Testis (tissue), 3 donors: ENCODE results near the gene OSBPL9. TPM values are rescaled to one million over a fixed set of nuclear protein-coding genes. Genes with fewer than 3 reads are reported as not detected.
"Not testable (repeated sequence)": the region's sequence is repeated elsewhere in the genome, so short reads cannot be mapped to it uniquely, and the experiment has no call there.

Source experiments
- DNase-seq: peaks from one replicate; pipeline ENCODE4 v3.0.0-alpha.2; 2019
- H3K27ac ChIP-seq, 2 donors: fragments of 200-600 bp; sonication (generic); one replicate each; pipeline ENCODE4 v1.5.1; 2019
- H3K27me3 ChIP-seq: fragments of 200-600 bp; sonication (generic); one replicate; pipeline ENCODE4 v1.5.1; 2019
- H3K36me3 ChIP-seq: fragments of 200-600 bp; sonication (generic); one replicate; pipeline ENCODE4 v1.5.1; 2017; ENCODE audit warnings: low read depth; ENCODE audit errors: missing control alignments
- H3K4me1 ChIP-seq: fragments of 200-600 bp; sonication (generic); one replicate; pipeline ENCODE4 v1.5.1; 2019
- H3K4me3 ChIP-seq, 2 donors: fragments of 200-600 bp; sonication (generic); one replicate each; pipeline ENCODE4 v1.5.1; 2017 to 2019
- H3K9me3 ChIP-seq: fragments of 200-600 bp; sonication (generic); one replicate; pipeline ENCODE4 v1.5.1; 2017
- CTCF ChIP-seq, 3 experiments: fragments of 450-650 bp in 2 of 3; fragments of 200-600 bp in 1 of 3; sonication (generic) in 1 of 3; IDR thresholded peaks; one replicate each; pipeline ENCODE4 v1.5.1; 2016 to 2019; ENCODE audit warnings: antibody characterized with exemption in 3 of 3, mild to moderate bottlenecking in 2 of 3, moderate library complexity in 1 of 3
- POLR2A ChIP-seq: fragments of 450-650 bp; IDR thresholded peaks from one replicate; pipeline ENCODE4 v1.6.1; 2017; ENCODE audit warnings: antibody characterized with exemption, mild to moderate bottlenecking, moderate library complexity
- WGBS, 2 donors: methylation state at CpG; one replicate each; pipeline ENCODE4 v1.1.5; 2018; 5-methylcytosine and 5-hydroxymethylcytosine counted together
- intact Hi-C: fragments of 100-400 bp; cut with DNase I; formaldehyde crosslinking; loops from one replicate; pipeline ENCODE4 v1.15.1; 2023; ENCODE audit warnings: low total_unique reads
- polyA plus RNA-seq: library from polyadenylated mRNA; stranded (reverse); fragments of 350-450 nt; fragmentation: Illumina TruSeq; extraction: RNeasy Lipid Tissue Mini Kit (QIAGEN cat#74804); gene quantifications from one replicate; pipeline ENCODE4 v1.2.3, GENCODE V29; 2014; ENCODE audit warnings: low read depth, low replicate concordance; ENCODE audit not compliant: insufficient read depth
- total RNA-seq, 2 donors: library from RNA; depleted of rRNA; stranded (reverse); fragments of >200 nt; gene quantifications; one replicate each; pipeline ENCODE4 v1.2.3, GENCODE V29; 2016

OSBPL9 gene
- total and polyA plus RNA-seq, 3 donors from 2014 or later: 59.3 to 160 (median 117) TPM

- 90 to 95% methylated on average over 5 of the region's 5 CpGs for WGBS, 2 donors
- H3K27me3 ChIP-seq: no peaks in the 10 kb centered on the region
- H3K36me3 ChIP-seq: no peaks in the 10 kb centered on the region
- peak overlapping the region in 1 of 2 donors; percentile 80 for H3K27ac ChIP-seq
- no peak for DNase-seq
- TF ChIP-seq POLR2A (no peak), CTCF (IDR thresholded peaks at IDR 0.05) (no peak)
- peaks cover 36% of the 10 kb centered on the region for H3K4me1 ChIP-seq
- H3K9me3 ChIP-seq: no peaks in the 10 kb centered on the region
- no peak overlapping the region for H3K4me3 ChIP-seq
- intact Hi-C loops: no loop called here
Measured at GRCh38 chr1:51644020-51644419, 27.1 kb downstream of the OSBPL9 start.

- intact Hi-C loops: no loop called here
- Histone ChIP-seq H3K36me3 (no peaks in the 10 kb centered on the region), H3K27ac (no peak overlapping the region), H3K4me3 (no peak overlapping the region), H3K4me1 (peaks cover 43% of the 10 kb centered on the region), H3K27me3 (no peaks in the 10 kb centered on the region), H3K9me3 (no peaks in the 10 kb centered on the region)
- 82 to 94% methylated on average over 10 of the region's 10 CpGs for WGBS, 2 donors
- TF ChIP-seq POLR2A (no peak), CTCF (IDR thresholded peaks at IDR 0.05) (no peak)
- DNase-seq: no peak
Measured at GRCh38 chr1:51644533-51645197, 27.8 kb downstream of the OSBPL9 start.

GRCh38 chr1:51646592-51646991 is 29.7 kb downstream of the OSBPL9 start:
- H3K9me3 ChIP-seq, H3K4me3 ChIP-seq, H3K36me3 ChIP-seq, H3K27ac ChIP-seq, intact Hi-C loops, DNase-seq, H3K27me3 ChIP-seq: not testable (repeated sequence)
- H3K4me1 ChIP-seq: peaks cover 45% of the 10 kb centered on the region
- 95 to 96% methylated on average over 3 of the region's 3 CpGs for WGBS, 2 donors

DNA sequence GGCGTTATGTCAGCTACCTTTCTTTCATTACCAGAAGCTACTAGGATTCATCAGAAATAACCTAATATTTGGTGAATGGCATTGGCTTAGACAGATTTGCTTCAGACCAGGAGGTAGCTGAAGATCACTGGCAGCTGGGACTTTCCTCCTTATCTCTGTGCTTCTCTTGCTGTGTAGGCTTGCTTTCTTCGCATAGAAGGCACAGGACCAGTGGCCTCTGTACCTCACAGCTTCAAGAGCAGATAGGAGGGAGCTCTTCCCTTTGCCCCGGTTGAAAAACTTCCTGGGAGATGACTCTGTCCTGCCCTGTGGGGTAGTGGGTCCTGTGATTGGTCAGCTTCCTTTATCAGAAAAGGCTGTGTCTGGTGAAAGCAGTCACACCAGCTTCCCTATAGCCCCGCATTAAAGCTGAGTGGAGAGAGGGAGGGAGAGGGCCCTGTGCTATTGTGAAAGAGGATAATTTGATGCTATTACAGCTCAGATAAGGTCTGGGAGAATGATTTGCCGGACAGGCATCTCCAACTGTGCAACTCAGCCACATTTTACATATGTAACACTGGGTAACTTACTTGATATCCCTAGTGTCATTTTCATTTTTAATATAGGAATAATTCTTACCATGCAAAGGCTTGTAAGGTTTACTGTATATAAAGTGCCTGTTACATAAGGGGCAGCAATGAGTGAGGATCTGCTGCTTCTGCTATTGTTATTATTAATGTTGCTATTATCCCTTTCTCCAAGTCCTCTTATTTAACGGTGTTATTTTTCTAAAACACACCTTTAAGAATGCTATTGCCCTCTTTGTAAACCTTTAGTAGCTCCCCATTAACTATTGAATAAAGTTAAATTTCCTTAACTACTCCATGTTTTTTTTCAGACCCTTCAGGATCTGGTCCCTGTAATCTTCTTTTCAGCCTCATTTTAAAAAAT is 31.6 kb downstream of the OSBPL9 start:
- H3K27me3 ChIP-seq: no peaks in the 10 kb centered on the region
- DNase-seq: no peak
- no peak overlapping the region for H3K4me3 ChIP-seq
- H3K36me3 ChIP-seq: no peaks in the 10 kb centered on the region
- no peaks in the 10 kb centered on the region for H3K9me3 ChIP-seq
- intact Hi-C loops: no loop called here
- 46 to 52% methylated on average over 6 of the region's 6 CpGs for whole genome bisulfite sequencing, 2 donors
- TF ChIP-seq CTCF (IDR thresholded peaks at IDR 0.05) (no peak), POLR2A (no peak)
- peaks cover 26% of the 10 kb centered on the region for H3K4me1 ChIP-seq
- peak overlapping the region; percentile 53 to 61 for H3K27ac ChIP-seq

DNA sequence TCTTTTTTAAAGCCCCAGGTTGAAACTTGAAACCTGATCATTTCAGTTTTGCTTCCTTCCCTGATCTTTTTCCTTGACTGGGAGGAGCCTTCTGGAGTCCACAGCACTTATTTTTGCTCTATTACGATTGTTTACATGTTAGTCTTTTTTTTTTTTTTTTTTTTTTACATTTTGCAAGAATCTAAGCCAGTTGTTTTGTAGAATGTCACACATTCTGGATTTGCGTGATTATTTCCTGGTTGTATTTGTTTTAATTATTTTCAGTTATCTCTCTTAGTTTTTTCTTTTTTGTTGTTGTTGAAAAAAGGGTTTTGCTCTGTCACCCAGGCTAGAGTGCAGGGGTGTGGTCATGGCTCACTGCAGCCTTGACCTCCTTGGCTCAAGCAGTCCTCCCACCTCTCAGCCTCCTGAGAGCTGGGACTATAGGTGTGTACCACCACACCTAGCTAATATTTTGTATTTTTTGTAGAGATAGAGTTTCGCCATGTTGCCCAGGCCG is 32.8 kb downstream of the OSBPL9 start:
- Histone ChIP-seq H3K4me3 (no peak overlapping the region), H3K36me3 (no peaks in the 10 kb centered on the region), H3K27ac (peak overlapping the region in 1 of 2 donors; percentile 39), H3K9me3 (no peaks in the 10 kb centered on the region), H3K27me3 (no peaks in the 10 kb centered on the region), H3K4me1 (peaks cover 24% of the 10 kb centered on the region)
- no peak for TF ChIP-seq POLR2A
- no peak for TF ChIP-seq CTCF (IDR thresholded peaks at IDR 0.05)
- intact Hi-C loops: no loop called here
- WGBS, 2 donors: 71 to 74% methylated on average over 4 of the region's 4 CpGs
- no peak for DNase-seq
